ENCODE results near the gene CASR.

Gene CASR

DNA sequence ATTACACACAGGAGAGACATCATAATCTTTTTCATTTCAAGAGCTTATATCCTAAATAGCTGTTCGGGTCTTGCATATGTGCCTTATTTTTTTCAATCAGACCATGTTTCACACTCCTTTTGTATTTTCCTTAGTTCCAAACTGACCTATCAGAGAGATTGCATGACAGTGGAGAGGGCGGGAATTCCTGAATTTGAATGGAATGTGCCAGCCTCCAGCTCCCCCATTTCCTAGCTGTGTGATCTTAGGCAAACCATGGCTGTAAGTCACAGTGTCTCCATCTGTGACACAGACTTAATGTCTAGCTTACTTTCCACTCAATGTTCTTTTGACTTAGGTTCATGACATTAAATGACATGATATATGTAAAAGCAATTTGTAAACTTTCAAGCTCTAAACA lies 79.6 kb downstream of the CASR start:
- DNase-seq: no peak

GRCh38 chr3:122263974-122264588 lies 80.6 kb downstream of the CASR start:
- DNase-seq: no peak

- DNase-seq: no peak
Observed at GRCh38 chr3:122265957-122266356, 82.5 kb downstream of the CASR start.

- DNase-seq: no peak
Observed at GRCh38 chr3:122268257-122269024, 85.0 kb downstream of the CASR start.

- DNase-seq: no peak
Observed at GRCh38 chr3:122269045-122269444, 85.6 kb downstream of the CASR start.

DNA sequence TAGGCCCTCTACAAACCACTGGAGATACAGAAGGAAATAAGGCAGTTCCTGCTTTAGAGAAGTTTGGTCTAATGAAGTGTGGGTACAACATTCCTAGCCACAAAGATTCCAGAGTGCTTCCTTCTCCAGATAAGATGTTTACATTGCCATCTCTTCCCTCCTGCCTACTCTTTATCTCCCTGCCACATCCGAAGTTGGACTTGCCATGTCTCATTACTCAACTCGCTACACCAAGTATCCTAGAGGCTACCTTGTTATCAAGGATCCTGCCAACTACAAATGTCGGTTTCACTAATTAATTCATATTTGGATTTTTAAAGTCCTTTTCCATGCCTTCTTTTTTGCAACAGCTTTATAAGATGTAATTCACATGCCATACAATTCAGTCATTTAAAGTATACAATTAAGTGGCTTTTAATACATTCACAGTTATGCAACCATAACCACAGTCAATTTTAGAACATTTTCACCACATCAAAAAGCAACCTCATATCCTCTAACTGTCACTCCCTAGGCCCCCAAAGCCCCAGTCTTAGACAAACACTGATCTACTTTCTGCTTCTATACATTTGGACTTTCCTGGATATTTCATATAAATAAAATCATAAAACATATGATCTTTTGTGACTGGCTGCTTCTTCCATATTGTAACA lies 87.9 kb downstream of the CASR start:
- no peak for DNase-seq

- DNase-seq: no peak
Observed at GRCh38 chr3:122272879-122273278, 89.4 kb downstream of the CASR start.

GRCh38 chr3:122273498-122273897 lies 90.0 kb downstream of the CASR start:
- DNase-seq: no peak

GRCh38 chr3:122281891-122282290 lies 98.4 kb downstream of the CASR start:
- no peak for DNase-seq

- no peak for DNase-seq
Observed at GRCh38 chr3:122283796-122284445, 100.5 kb downstream of the CASR start.

- no peak for DNase-seq
Observed at GRCh38 chr3:122284486-122284885, 101.0 kb downstream of the CASR start.

- no peak for DNase-seq
Observed at GRCh38 chr3:122294359-122294758, 110.9 kb downstream of the CASR start.

GRCh38 chr3:122295266-122296062 lies 112.0 kb downstream of the CASR start:
- DNase-seq: no peak

DNA sequence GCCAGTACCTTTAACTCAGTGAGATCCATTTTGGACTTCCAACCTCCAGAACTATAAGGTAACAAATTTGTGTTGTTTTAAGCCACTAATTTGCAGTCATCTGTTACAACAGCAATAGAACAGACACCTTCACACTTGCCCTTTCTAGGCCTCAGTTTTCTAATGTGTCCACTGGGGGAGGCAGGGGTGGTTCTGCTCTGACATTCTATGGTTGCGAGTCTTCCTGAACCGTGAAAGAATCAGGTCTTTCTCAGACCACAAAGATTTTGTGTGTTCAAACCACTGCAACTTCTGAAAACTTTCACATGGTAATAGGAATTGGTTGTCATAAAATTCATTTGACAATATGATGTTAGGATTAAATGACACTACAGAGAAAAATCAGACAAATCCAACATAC lies 114.8 kb downstream of the CASR start:
- no peak for DNase-seq

GRCh38 chr3:122299215-122299614 lies 115.7 kb downstream of the CASR start:
- no peak for DNase-seq

- DNase-seq: no peak
Observed at GRCh38 chr3:122299872-122300460, 116.5 kb downstream of the CASR start.

DNA sequence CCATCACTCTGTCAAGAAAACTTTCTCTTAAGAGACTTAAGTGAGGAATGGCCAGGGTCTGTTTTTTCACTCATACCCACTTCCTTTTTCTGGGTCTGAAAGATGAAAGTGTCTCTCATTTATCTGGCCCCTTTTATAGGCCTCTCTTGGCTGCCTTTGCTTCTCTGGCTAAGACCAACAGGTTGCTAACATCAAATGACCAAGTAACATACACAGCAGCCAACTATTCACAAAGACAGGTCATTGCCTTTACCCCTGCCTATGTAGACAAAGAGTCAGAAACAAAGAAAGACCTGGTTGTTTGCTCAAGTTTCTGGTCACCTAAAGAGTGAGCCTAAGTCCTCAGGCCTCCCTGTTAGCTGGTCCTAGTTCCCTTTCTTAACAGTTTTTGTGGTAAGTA lies 117.6 kb downstream of the CASR start:
- no peak for DNase-seq

DNA sequence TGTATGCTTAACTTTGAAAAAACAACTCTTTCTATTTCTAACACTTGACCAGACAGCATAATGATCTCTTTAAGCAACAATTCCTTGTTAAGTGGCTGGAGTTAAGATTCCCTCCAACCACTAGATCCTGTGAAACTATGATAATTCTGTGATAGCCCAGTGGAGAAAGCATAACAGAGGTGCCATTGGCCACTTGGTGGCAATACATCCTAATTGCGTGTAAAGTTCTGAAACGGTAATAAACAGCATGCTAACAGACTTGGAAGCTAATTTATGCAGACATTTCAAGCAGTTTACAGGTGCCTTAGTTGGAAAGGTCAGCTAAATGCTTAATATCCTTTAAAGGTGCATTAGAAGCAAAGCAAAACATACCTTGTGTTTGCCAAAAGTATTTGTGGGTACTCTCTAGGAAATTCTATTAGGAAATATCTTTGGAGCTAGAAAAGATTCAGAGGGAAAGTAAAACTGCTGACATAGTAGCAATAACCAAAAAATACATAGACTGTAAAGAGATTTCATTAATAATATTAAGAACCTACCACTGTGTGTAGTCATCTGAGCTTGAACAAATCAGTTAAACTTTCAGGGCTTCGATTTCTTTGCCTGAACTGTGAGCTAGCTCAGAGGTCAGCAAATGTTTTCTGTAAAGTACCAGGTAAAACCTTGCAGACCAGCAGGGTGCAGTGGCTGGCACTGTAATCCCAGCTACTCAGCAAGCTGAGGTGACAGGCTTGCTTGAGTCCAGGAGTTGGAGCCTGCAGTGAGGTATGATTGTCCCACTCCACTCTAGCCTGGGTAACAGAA lies 122.6 kb downstream of the CASR start:
- no peak for DNase-seq

DNA sequence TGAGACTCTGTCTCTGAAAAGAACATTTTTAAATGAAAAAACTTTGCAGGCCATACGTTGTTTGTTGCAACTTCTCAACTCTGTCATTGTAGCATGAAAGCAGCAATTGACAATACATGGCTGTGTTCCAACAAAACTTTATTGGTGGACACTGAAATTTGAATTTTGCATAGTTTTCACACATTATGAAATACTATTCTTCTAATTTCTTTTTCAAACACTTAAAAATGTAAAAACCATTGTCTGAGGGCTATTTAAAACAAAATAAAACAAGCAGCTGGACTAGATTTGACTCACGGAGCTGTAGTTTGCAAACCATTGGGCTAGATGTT lies 123.1 kb downstream of the CASR start:
- DNase-seq: no peak

DNA sequence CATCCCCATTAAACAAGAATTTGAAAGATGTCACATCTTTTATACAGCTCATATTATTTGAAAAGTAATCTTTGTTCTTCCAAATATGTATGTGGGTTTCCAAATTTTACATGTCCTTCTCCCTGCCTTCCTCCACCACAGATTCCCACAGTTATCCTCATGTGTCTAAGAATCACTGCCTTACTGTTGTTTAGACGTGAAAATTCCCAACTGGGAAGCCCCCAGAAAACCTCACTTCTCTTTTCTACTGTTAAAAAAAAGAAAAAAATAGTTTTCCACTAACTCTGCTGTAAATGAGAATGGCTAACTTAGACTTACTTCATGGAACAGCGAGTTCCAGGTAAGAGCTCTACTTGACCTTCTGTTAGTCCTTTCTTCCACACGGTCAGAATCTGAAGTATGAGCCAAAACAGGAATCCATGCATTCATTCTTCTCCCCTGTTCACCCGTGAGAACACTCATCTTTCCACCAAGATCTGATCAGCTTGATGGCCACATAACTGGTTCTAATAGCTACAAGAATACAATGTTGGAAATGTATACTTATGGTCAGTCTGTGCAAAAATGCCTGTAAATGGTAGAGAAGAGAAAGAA lies 123.7 kb downstream of the CASR start:
- DNase-seq: no peak

DNA sequence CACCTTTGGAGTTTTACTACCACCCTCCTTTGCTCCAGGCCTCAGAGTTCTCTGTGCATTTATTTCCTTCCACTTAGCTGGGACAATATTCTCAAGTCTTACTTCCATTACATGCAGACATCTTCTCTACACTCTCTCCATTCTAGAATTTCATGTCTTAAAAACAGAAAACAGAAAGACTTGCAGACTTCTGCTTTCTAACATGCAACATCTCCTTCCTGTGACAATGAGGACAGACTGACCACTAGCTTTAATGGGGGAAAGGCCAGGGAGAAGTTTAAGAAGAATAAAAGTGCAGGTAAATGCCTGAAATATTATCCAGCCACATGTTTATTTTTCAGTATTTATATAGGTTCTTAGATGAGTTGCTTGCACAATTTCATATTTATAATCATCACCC lies 124.5 kb downstream of the CASR start:
- DNase-seq: no peak
